ENCODE measurements around the gene FAM83D. TPM values are rescaled to one million over a fixed set of nuclear protein-coding genes. Genes with fewer than 3 reads are reported as not detected.

Gene FAM83D
- total RNA-seq: 56.7 and 72.8 TPM in 2 replicates

DNA sequence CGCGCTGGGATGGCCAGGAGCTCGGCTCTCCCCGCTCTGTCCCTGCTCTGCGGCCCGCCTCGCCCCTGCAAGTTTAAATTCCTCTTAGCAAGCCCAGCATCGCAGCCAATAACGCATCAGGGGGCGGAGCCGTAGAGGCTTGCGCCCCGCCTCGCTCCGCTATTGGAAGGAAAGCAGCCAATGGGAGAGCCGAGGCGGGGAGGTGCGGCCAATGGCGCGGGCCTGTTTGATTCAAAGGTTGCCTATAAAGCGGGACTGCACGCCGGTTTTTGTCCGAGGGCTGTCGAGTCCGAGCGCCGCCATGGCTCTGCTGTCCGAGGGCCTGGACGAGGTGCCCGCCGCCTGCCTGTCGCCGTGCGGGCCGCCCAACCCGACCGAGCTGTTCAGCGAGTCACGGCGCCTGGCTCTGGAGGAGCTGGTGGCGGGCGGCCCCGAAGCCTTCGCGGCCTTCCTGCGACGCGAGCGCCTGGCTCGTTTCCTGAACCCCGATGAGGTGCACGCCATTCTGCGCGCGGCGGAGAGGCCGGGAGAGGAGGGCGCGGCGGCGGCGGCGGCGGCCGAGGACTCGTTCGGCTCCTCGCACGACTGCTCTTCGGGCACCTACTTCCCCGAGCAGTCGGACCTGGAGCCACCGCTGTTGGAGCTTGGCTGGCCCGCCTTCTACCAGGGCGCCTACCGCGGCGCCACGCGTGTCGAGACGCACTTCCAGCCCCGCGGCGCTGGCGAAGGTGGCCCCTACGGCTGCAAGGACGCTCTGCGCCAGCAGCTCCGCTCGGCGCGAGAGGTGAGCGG lies at the start of gene FAM83D:
FAM83D (plus strand) TSS at position 276 of the 792 bp plus-strand sequence; CDS start at position 302, 26 bp downstream.
- no peak for TF ChIP-seq CTCF (conservative IDR thresholded peaks at IDR 0.05; ENCODE audit: low read depth, low read length)

GRCh38 chr20:38877483-38877882 lies 48.7 kb upstream of the FAM83D start:
- no peak for TF ChIP-seq CTCF (conservative IDR thresholded peaks at IDR 0.05; ENCODE audit: low read depth, low read length)
- H3K4me3 ChIP-seq (ENCODE audit: low read depth, low read length): no peak overlapping the region
- no peak for DNase-seq (ENCODE audit: low read depth)

More for the DNA sequence above, at the start of gene FAM83D:
- H3K4me3 ChIP-seq (ENCODE audit: low read depth, low read length): peak within 1 kb of the TSS; percentile 78
- DNase-seq (ENCODE audit: low read depth): peak; percentile 79

GRCh38 chr20:38878866-38879265 lies 47.4 kb upstream of the FAM83D start:
- no peak for DNase-seq (ENCODE audit: low read depth)

GRCh38 chr20:38880952-38881735 lies 45.1 kb upstream of the FAM83D start:
- no peak for TF ChIP-seq CTCF (conservative IDR thresholded peaks at IDR 0.05; ENCODE audit: low read depth, low read length)
- DNase-seq (ENCODE audit: low read depth): no peak
- no peak overlapping the region for H3K4me3 ChIP-seq (ENCODE audit: low read depth, low read length)

More at GRCh38 chr20:38878866-38879265, 47.4 kb upstream of the FAM83D start:
- H3K4me3 ChIP-seq (ENCODE audit: low read depth, low read length): no peak overlapping the region
- TF ChIP-seq CTCF (conservative IDR thresholded peaks at IDR 0.05; ENCODE audit: low read depth, low read length): no peak

DNA sequence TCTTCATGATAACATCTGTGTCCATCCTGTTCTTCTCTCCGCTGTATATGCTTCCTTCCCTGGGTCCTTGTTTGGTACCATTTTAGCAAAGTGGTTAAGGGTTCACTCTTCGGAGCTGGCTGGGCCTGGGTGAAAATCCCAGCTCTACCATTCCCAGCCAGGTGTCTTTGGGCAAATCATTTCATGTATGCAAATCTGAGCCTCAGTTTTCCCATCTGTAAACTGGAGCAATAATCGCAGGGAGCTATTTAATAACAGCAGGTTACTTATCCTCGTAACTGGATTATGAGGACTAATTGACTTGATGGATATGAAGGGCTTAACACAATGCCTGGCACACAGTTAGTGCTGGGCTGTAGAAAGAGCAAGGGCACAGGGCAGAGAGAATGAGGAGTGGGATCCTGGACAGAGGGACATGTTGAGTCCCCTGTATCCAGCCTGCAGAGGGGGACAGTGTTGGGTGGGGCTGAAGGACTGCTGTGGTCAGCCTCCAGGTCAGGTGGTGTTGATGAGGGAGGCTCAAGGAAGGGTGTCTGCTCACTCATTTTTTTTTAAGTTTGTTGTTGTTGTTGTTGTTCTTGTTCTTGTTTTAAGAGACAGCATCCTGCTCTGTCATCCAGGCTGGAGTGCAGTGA lies 44.3 kb upstream of the FAM83D start:
- no peak for TF ChIP-seq CTCF (conservative IDR thresholded peaks at IDR 0.05; ENCODE audit: low read depth, low read length)
- H3K4me3 ChIP-seq (ENCODE audit: low read depth, low read length): no peak overlapping the region
- no peak for DNase-seq (ENCODE audit: low read depth)

GRCh38 chr20:38882600-38882999 lies 43.6 kb upstream of the FAM83D start:
- no peak for TF ChIP-seq CTCF (conservative IDR thresholded peaks at IDR 0.05; ENCODE audit: low read depth, low read length)
- H3K4me3 ChIP-seq (ENCODE audit: low read depth, low read length): no peak overlapping the region
- no peak for DNase-seq (ENCODE audit: low read depth)

All from epithelial cell of proximal tubule (primary cell).